ENCODE results near the gene PRIMA1.

- TF ChIP-seq GATA3 (IDR thresholded peaks at IDR 0.05; ENCODE audit: low read depth, low read length) = no peak
- TF ChIP-seq GATA2 (IDR thresholded peaks at IDR 0.05; ENCODE audit: low read depth, low read length) = no peak
These were observed 72.1 kb downstream of the PRIMA1 start for GRCh38 chr14:93716002-93716745.
